ENCODE data around the gene MCU.

GRCh38 chr10:72779874-72780273, 87.9 kb downstream of the MCU start:
- no peak for TF ChIP-seq CTCF (conservative IDR thresholded peaks at IDR 0.05 in 1 of 2, IDR thresholded peaks at IDR 0.05 in 1 of 2; ENCODE audit: low read depth in 1 of 2, low read length in 2 of 2)
- TF ChIP-seq EZH2 (IDR thresholded peaks at IDR 0.05; ENCODE audit: low read length, missing control alignments) = no peak

Measured in fibroblast of lung (primary cell).